HUES6 (cell line): ENCODE data around the gene CT45A10.
"Not testable (repeated sequence)": the region's sequence is repeated elsewhere in the genome, so short reads cannot be mapped to it uniquely, and the experiment has no call there.

Experiments used
- H3K27ac ChIP-seq: 2 replicates; pipeline ENCODE4 v1.7.0; 2013; ENCODE audit warnings: low read depth, mild to moderate bottlenecking, low read length, inconsistent platforms
- H3K27me3 ChIP-seq: 2 replicates; pipeline ENCODE4 v1.6.1; 2013; ENCODE audit warnings: low read length; ENCODE audit not compliant: control insufficient read depth, insufficient read depth
- H3K36me3 ChIP-seq: 2 replicates; pipeline ENCODE4 v1.6.1; 2013; ENCODE audit warnings: low read length; ENCODE audit not compliant: control insufficient read depth, insufficient read depth
- H3K4me1 ChIP-seq: 2 replicates; pipeline ENCODE4 v1.6.1; 2013; ENCODE audit warnings: low read length; ENCODE audit not compliant: control insufficient read depth, insufficient read depth
- H3K4me3 ChIP-seq: 2 replicates; pipeline ENCODE4 v1.5.1; 2013; ENCODE audit warnings: low read depth, low read length
- H3K9ac ChIP-seq: one replicate; pipeline ENCODE4 v1.6.1; 2013; ENCODE audit warnings: mild to moderate bottlenecking, low read length
- H3K9me3 ChIP-seq: 2 replicates; pipeline ENCODE4 v1.6.1; 2013; ENCODE audit warnings: low read depth, low read length; ENCODE audit not compliant: control insufficient read depth, insufficient read depth

CT45A10 gene

GRCh38 chrX:135893294-135893817, at the start of gene CT45A10, which contains the start of gene SAGE1:
TSS of gene CT45A10 (minus strand) at chrX:135893444. CDS start at chrX:135885344, 8,100 bp downstream.
TSS of gene SAGE1 (plus strand) at chrX:135893716. CDS start at chrX:135896243, 2,527 bp downstream.
- Histone ChIP-seq H3K4me1 (no peaks in the 10 kb centered on the region), H3K4me3 (no peak within 1 kb of the TSS), H3K27me3 (no peaks in the 10 kb centered on the region), H3K36me3 (no peaks in the 10 kb centered on the region), H3K9ac (no peak within 1 kb of the TSS), H3K9me3 (peaks cover 22% of the 10 kb centered on the region), H3K27ac (no peak within 1 kb of the TSS)

- no peaks in the 10 kb centered on the region for H3K4me1 ChIP-seq
- peaks cover 9% of the 10 kb centered on the region for H3K27me3 ChIP-seq
- H3K27ac ChIP-seq = no peak overlapping the region
- no peaks in the 10 kb centered on the region for H3K9me3 ChIP-seq
- H3K9ac ChIP-seq = no peak overlapping the region
- H3K4me3 ChIP-seq = no peak overlapping the region
- no peaks in the 10 kb centered on the region for H3K36me3 ChIP-seq
These were observed 38.6 kb upstream of the CT45A10 start for GRCh38 chrX:135931644-135932487.

GRCh38 chrX:135927897-135928296, 34.7 kb upstream of the CT45A10 start:
- Histone ChIP-seq H3K9ac (no peak overlapping the region), H3K4me1 (no peaks in the 10 kb centered on the region), H3K4me3 (no peak overlapping the region), H3K9me3 (no peaks in the 10 kb centered on the region), H3K27me3 (peaks cover 6% of the 10 kb centered on the region; the same call in 1 of the 2 replicates), H3K27ac (no peak overlapping the region), H3K36me3 (no peaks in the 10 kb centered on the region)

- H3K27me3 ChIP-seq = no peaks in the 10 kb centered on the region; the same call in 1 of the 2 replicates
- H3K27ac ChIP-seq = no peak overlapping the region
- H3K9me3 ChIP-seq = no peaks in the 10 kb centered on the region
- no peak overlapping the region for H3K4me3 ChIP-seq
- H3K4me1 ChIP-seq = no peaks in the 10 kb centered on the region
- no peaks in the 10 kb centered on the region for H3K36me3 ChIP-seq
- no peak overlapping the region for H3K9ac ChIP-seq
These were observed 30.1 kb upstream of the CT45A10 start for GRCh38 chrX:135923353-135923752.

GRCh38 chrX:135920516-135920915, 27.3 kb upstream of the CT45A10 start:
- H3K4me1 ChIP-seq, H3K36me3 ChIP-seq, H3K27ac ChIP-seq, H3K9ac ChIP-seq, H3K9me3 ChIP-seq, H3K27me3 ChIP-seq, H3K4me3 ChIP-seq: not testable (repeated sequence)

- no peak overlapping the region for H3K9ac ChIP-seq
- H3K27ac ChIP-seq = no peak overlapping the region
- H3K4me3 ChIP-seq = no peak overlapping the region
- H3K4me1 ChIP-seq = no peaks in the 10 kb centered on the region
- no peaks in the 10 kb centered on the region for H3K9me3 ChIP-seq
- H3K36me3 ChIP-seq = no peaks in the 10 kb centered on the region
- H3K27me3 ChIP-seq = peaks cover 43% of the 10 kb centered on the region
These were observed 21.2 kb upstream of the CT45A10 start for GRCh38 chrX:135914404-135914803.

GRCh38 chrX:135910251-135910650, 17.0 kb upstream of the CT45A10 start:
- Histone ChIP-seq H3K27ac (no peak overlapping the region), H3K9ac (no peak overlapping the region), H3K27me3 (peaks cover 51% of the 10 kb centered on the region), H3K36me3 (no peaks in the 10 kb centered on the region), H3K4me1 (no peaks in the 10 kb centered on the region), H3K9me3 (no peaks in the 10 kb centered on the region; the same call in 1 of the 2 replicates), H3K4me3 (no peak overlapping the region)

GRCh38 chrX:135892781-135893180, 463 bp downstream of the CT45A10 start:
- no peak overlapping the region for H3K9ac ChIP-seq
- H3K36me3 ChIP-seq = no peaks in the 10 kb centered on the region
- no peaks in the 10 kb centered on the region for H3K27me3 ChIP-seq
- peaks cover 22% of the 10 kb centered on the region for H3K9me3 ChIP-seq
- H3K4me1 ChIP-seq = no peaks in the 10 kb centered on the region
- H3K27ac ChIP-seq = no peak overlapping the region
- no peak overlapping the region for H3K4me3 ChIP-seq

- no peaks in the 10 kb centered on the region for H3K27me3 ChIP-seq
- no peaks in the 10 kb centered on the region for H3K4me1 ChIP-seq
- no peak overlapping the region for H3K9ac ChIP-seq
- no peaks in the 10 kb centered on the region for H3K36me3 ChIP-seq
- no peak overlapping the region for H3K27ac ChIP-seq
- H3K4me3 ChIP-seq = no peak overlapping the region
- peaks cover 22% of the 10 kb centered on the region for H3K9me3 ChIP-seq
These were observed 3.1 kb downstream of the CT45A10 start for GRCh38 chrX:135890087-135890585.

- H3K9ac ChIP-seq, H3K4me3 ChIP-seq, H3K4me1 ChIP-seq, H3K36me3 ChIP-seq, H3K27ac ChIP-seq, H3K27me3 ChIP-seq: not testable (repeated sequence)
- H3K9me3 ChIP-seq = peaks cover 22% of the 10 kb centered on the region
These were observed 4.3 kb downstream of the CT45A10 start for GRCh38 chrX:135888976-135889375.

- H3K36me3 ChIP-seq, H3K4me3 ChIP-seq, H3K4me1 ChIP-seq, H3K27ac ChIP-seq, H3K9ac ChIP-seq, H3K27me3 ChIP-seq: not testable (repeated sequence)
- peaks cover 22% of the 10 kb centered on the region for H3K9me3 ChIP-seq
These were observed 5.0 kb downstream of the CT45A10 start for GRCh38 chrX:135888230-135888629.
